HepG2 (cell line): ENCODE measurements around the gene BCAM. TPM values are rescaled to one million over a fixed set of nuclear protein-coding genes. Genes with fewer than 3 reads are reported as not detected.

Experiments used
- ARHGAP35 ChIP-seq: sonication (generic); formaldehyde crosslinking; IDR thresholded peaks from 2 replicates; pipeline ENCODE4 v1.9.0; 2022; ENCODE audit warnings: mild to moderate bottlenecking, inconsistent platforms, moderate library complexity, missing genetic modification reagents, borderline replicate concordance
- ARNT2 ChIP-seq: sonication (generic); formaldehyde crosslinking; IDR thresholded peaks from 2 replicates; pipeline ENCODE4 v1.8.0; 2022; ENCODE audit warnings: mild to moderate bottlenecking, low read depth, missing genetic modification reagents, moderate library complexity
- BHLHE40 ChIP-seq: IDR thresholded peaks from 2 replicates; pipeline ENCODE4 v1.6.1; 2011; ENCODE audit warnings: low read length, improper control_type of control experiment
- BORCS8-MEF2B ChIP-seq: sonication (generic); formaldehyde crosslinking; IDR thresholded peaks from 2 replicates; pipeline ENCODE4 v1.8.0; 2022; ENCODE audit warnings: mild to moderate bottlenecking, missing genetic modification reagents
- CREM ChIP-seq, 2 experiments: sonication (generic) in 1 of 2; formaldehyde crosslinking in 1 of 2; IDR thresholded peaks; 2 replicates each; pipeline versions ENCODE4 v1.4.0 to v1.6.1; 2016 to 2020; ENCODE audit warnings: antibody characterized with exemption in 1 of 2, mild to moderate bottlenecking in 1 of 2, missing genetic modification reagents in 1 of 2
- DNMT3B ChIP-seq: conservative IDR thresholded peaks from 2 replicates; pipeline ENCODE4 v1.6.1; 2016; ENCODE audit warnings: missing biosample characterization, control low read depth
- FOXO1 ChIP-seq: sonication (generic); formaldehyde crosslinking; IDR thresholded peaks from 2 replicates; pipeline ENCODE4 v1.4.0; 2020; ENCODE audit warnings: missing genetic modification reagents
- MTF1 ChIP-seq: sonication (generic); formaldehyde crosslinking; IDR thresholded peaks from 2 replicates; pipeline ENCODE4 v1.5.0; 2020; ENCODE audit warnings: missing genetic modification reagents
- NONO ChIP-seq, 2 experiments: fragments of 450-650 bp in 1 of 2; sonication (generic) in 1 of 2; formaldehyde crosslinking in 1 of 2; IDR thresholded peaks in 1 of 2; conservative IDR thresholded peaks in 1 of 2; 2 replicates each; pipeline versions ENCODE4 v1.6.1 to v1.8.0; 2017 to 2022; ENCODE audit warnings: mild to moderate bottlenecking in 1 of 2, missing genetic modification reagents in 1 of 2, moderate library complexity in 1 of 2
- PBX2 ChIP-seq: IDR thresholded peaks from 2 replicates; pipeline ENCODE4 v1.6.1; 2016; ENCODE audit warnings: control low read depth
- RARG ChIP-seq: sonication (generic); formaldehyde crosslinking; IDR thresholded peaks from 2 replicates; pipeline ENCODE4 v1.4.0; 2020; ENCODE audit warnings: low read depth, mild to moderate bottlenecking, missing genetic modification reagents
- SOX13 ChIP-seq, 3 experiments: fragments of 450-650 bp in 1 of 3; sonication (generic) in 1 of 3; formaldehyde crosslinking in 1 of 3; IDR thresholded peaks in 2 of 3; conservative IDR thresholded peaks in 1 of 3; 2 replicates each; pipeline versions ENCODE4 v1.5.0 to v1.6.1; 2016 to 2020; ENCODE audit warnings: antibody characterized with exemption in 1 of 3, mild to moderate bottlenecking in 1 of 3, missing compliant biosample characterization in 1 of 3, missing genetic modification reagents in 1 of 3, moderate library complexity in 1 of 3
- SOX5 ChIP-seq: IDR thresholded peaks from 2 replicates; pipeline ENCODE4 v1.6.1; 2016; ENCODE audit warnings: borderline replicate concordance
- SP5 ChIP-seq: IDR thresholded peaks from 2 replicates; pipeline ENCODE4 v1.6.1; 2016; ENCODE audit warnings: low read depth, borderline replicate concordance
- SRSF4 ChIP-seq: fragments of 200-400 bp; formaldehyde crosslinking; IDR thresholded peaks from one replicate; pipeline ENCODE4 v1.6.1; 2018; ENCODE audit warnings: mild to moderate bottlenecking, low read depth, low read length, moderate library complexity; ENCODE audit not compliant: poor library complexity, severe bottlenecking
- STAG1 ChIP-seq: sonication (generic); formaldehyde crosslinking; IDR thresholded peaks from 2 replicates; pipeline ENCODE4 v1.4.0; 2020; ENCODE audit warnings: missing genetic modification reagents
- SYNCRIP ChIP-seq: fragments of 200-400 bp; formaldehyde crosslinking; IDR thresholded peaks from 2 replicates; pipeline ENCODE4 v1.6.1; 2018; ENCODE audit warnings: mild to moderate bottlenecking, low read depth, low read length; ENCODE audit not compliant: insufficient read depth
- ZNF180 ChIP-seq: sonication (generic); formaldehyde crosslinking; IDR thresholded peaks from 2 replicates; pipeline ENCODE4 v1.4.0; 2020; ENCODE audit warnings: low read depth, missing genetic modification reagents, borderline replicate concordance
- ZNF225 ChIP-seq: sonication (generic); formaldehyde crosslinking; IDR thresholded peaks from 2 replicates; pipeline ENCODE4 v1.4.0; 2020; ENCODE audit warnings: mild to moderate bottlenecking, missing genetic modification reagents
- ZNF234 ChIP-seq: sonication (generic); formaldehyde crosslinking; conservative IDR thresholded peaks from 2 replicates; pipeline ENCODE4 v1.5.1; 2020; ENCODE audit warnings: mild to moderate bottlenecking, missing genetic modification reagents
- ZNF34 ChIP-seq: sonication (generic); formaldehyde crosslinking; IDR thresholded peaks from 2 replicates; pipeline ENCODE4 v1.4.0; 2020; ENCODE audit warnings: mild to moderate bottlenecking, missing genetic modification reagents, borderline replicate concordance
- ZNF550 ChIP-seq: sonication (generic); formaldehyde crosslinking; IDR thresholded peaks from 2 replicates; pipeline ENCODE4 v1.4.0; 2020; ENCODE audit warnings: mild to moderate bottlenecking, missing genetic modification reagents, borderline replicate concordance
- ZNF615 ChIP-seq: sonication (generic); formaldehyde crosslinking; IDR thresholded peaks from 2 replicates; pipeline ENCODE4 v1.5.0; 2020; ENCODE audit warnings: mild to moderate bottlenecking, missing genetic modification reagents, borderline replicate concordance
- polyA plus RNA-seq, 8 experiments: library from polyadenylated mRNA; depleted of rRNA in 3 of 8; stranded (reverse) in 7 of 8; unstranded in 1 of 8; fragments of >200 nt; fragmentation: Illumina TruSeq in 4 of 8; extraction: Trizol in 4 of 8; gene quantifications; 2 replicates each; pipeline versions ENCODE4 v1.2.1 to v1.2.3, GENCODE V29; 2011 to 2016; ENCODE audit warnings: low read depth in 4 of 8, missing spikeins in 1 of 8, mixed read lengths in 1 of 8; ENCODE audit not compliant: insufficient read depth in 1 of 8
- total RNA-seq, 5 experiments: library from RNA; depleted of rRNA; stranded (reverse); fragments of >200 nt; fragmentation: Illumina TruSeq; extraction: Trizol; gene quantifications; 2 replicates each; pipeline ENCODE4 v1.2.3, GENCODE V29; 2016; ENCODE audit warnings: low read depth in 1 of 5
- TF ChIP-seq, protein P1 (sequence below): sonication (generic); formaldehyde crosslinking; IDR thresholded peaks from 2 replicates; pipeline ENCODE4 v1.4.0; 2020; ENCODE audit warnings: missing genetic modification reagents
- TF ChIP-seq, protein P2 (sequence below): sonication (generic); formaldehyde crosslinking; IDR thresholded peaks from 2 replicates; pipeline ENCODE4 v1.4.0; 2020; ENCODE audit warnings: missing genetic modification reagents

The BCAM gene
- total and polyA plus RNA-seq, 2 of the 13 experiments (the other 11 are each of a cell fraction or from before 2014, with no cell fraction given), result 51.2 to 62.7 TPM

GRCh38 chr19:44796701-44797115 is 12.2 kb upstream of the BCAM start (continued):
- TF ChIP-seq ZNF550 (CRISPR knock-in tag) (no peak), ZNF225 (CRISPR knock-in tag) (no peak), ZNF180 (CRISPR knock-in tag) (no peak), SYNCRIP (no peak), MTF1 (no peak), SRSF4 (no peak), CREM (IDR thresholded peaks at IDR 0.05) (peak; percentile 77; the same call in 1 of the 2 replicates), CREM (CRISPR knock-in tag; IDR thresholded peaks at IDR 0.05) (no peak), RARG (CRISPR knock-in tag) (no peak), ZNF615 (CRISPR knock-in tag) (no peak), FOXO1 (peak; percentile 87), ZNF34 (CRISPR knock-in tag) (no peak), BORCS8-MEF2B (CRISPR knock-in tag) (no peak), NONO (IDR thresholded peaks at IDR 0.05) (no peak), NONO (CRISPR knock-in tag; conservative IDR thresholded peaks at IDR 0.05) (peak; percentile 54; the same call in 1 of the 2 replicates), BHLHE40 (no peak), ARHGAP35 (no peak), DNMT3B (CRISPR knock-in tag) (no peak), SP5 (CRISPR knock-in tag) (peak; percentile 59; the same call in 1 of the 2 replicates), ARNT2 (peak; percentile 21; the same call in 1 of the 2 replicates), SOX5 (CRISPR knock-in tag) (peak; percentile 65; the same call in 1 of the 2 replicates), ZNF234 (no peak), STAG1 (no peak), PBX2 (no peak), SOX13 (IDR thresholded peaks at IDR 0.05) (peak; percentile 73), SOX13 (CRISPR knock-in tag; conservative IDR thresholded peaks at IDR 0.05 in 1 of 2, IDR thresholded peaks at IDR 0.05 in 1 of 2) (peak in 1 of 2 experiments; percentile 82; a peak in 2 of 4 replicates)
- TF ChIP-seq, protein P1, sequence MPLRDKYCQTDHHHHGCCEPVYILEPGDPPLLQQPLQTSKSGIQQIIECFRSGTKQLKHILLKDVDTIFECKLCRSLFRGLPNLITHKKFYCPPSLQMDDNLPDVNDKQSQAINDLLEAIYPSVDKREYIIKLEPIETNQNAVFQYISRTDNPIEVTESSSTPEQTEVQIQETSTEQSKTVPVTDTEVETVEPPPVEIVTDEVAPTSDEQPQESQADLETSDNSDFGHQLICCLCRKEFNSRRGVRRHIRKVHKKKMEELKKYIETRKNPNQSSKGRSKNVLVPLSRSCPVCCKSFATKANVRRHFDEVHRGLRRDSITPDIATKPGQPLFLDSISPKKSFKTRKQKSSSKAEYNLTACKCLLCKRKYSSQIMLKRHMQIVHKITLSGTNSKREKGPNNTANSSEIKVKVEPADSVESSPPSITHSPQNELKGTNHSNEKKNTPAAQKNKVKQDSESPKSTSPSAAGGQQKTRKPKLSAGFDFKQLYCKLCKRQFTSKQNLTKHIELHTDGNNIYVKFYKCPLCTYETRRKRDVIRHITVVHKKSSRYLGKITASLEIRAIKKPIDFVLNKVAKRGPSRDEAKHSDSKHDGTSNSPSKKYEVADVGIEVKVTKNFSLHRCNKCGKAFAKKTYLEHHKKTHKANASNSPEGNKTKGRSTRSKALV (CRISPR knock-in tag), result no peak
- TF ChIP-seq, protein P2, sequence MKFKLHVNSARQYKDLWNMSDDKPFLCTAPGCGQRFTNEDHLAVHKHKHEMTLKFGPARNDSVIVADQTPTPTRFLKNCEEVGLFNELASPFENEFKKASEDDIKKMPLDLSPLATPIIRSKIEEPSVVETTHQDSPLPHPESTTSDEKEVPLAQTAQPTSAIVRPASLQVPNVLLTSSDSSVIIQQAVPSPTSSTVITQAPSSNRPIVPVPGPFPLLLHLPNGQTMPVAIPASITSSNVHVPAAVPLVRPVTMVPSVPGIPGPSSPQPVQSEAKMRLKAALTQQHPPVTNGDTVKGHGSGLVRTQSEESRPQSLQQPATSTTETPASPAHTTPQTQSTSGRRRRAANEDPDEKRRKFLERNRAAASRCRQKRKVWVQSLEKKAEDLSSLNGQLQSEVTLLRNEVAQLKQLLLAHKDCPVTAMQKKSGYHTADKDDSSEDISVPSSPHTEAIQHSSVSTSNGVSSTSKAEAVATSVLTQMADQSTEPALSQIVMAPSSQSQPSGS (CRISPR knock-in tag), result no peak; the same call in 1 of the 2 replicates
